Renal cortex interstitium (tissue), 11 donors: ENCODE results near the gene BARHL1. TPM values are rescaled to one million over a fixed set of nuclear protein-coding genes. Genes with fewer than 3 reads are reported as not detected.

Experiments used
- DNase-seq, 11 donors: peaks; one replicate each; pipeline ENCODE4 v3.0.0-alpha.2; 2013; ENCODE audit warnings: low read depth in 9 of 11, low spot score in 4 of 11; ENCODE audit errors: extremely low read depth in 1 of 11
- polyA plus RNA-seq, 3 donors: library from polyadenylated mRNA; unstranded; fragments of 120-200 nt; gene quantifications; one replicate each; pipeline ENCODE4 v1.2.1, GENCODE V29; 2013; ENCODE audit not compliant: insufficient read length in 3 of 3

BARHL1 gene
- polyA plus RNA-seq, 3 donors, result not detected

- DNase-seq, result no peak
Observed at GRCh38 chr9:132597073-132597775, 14.8 kb downstream of the BARHL1 start.

- DNase-seq, result no peak
Observed at GRCh38 chr9:132600326-132600984, 18.0 kb downstream of the BARHL1 start.

GRCh38 chr9:132602207-132602606 is 19.8 kb downstream of the BARHL1 start:
- DNase-seq, result no peak

GRCh38 chr9:132605387-132605786 is 23.0 kb downstream of the BARHL1 start:
- no peak for DNase-seq

GRCh38 chr9:132606066-132606465 is 23.7 kb downstream of the BARHL1 start:
- no peak for DNase-seq

- no peak for DNase-seq
Observed at GRCh38 chr9:132609184-132609583, 26.8 kb downstream of the BARHL1 start.

GRCh38 chr9:132609829-132610228 is 27.4 kb downstream of the BARHL1 start:
- no peak for DNase-seq

- DNase-seq, result no peak
Observed at GRCh38 chr9:132610661-132611060, 28.3 kb downstream of the BARHL1 start.

- no peak for DNase-seq
Observed at GRCh38 chr9:132614324-132614723, 31.9 kb downstream of the BARHL1 start.

GRCh38 chr9:132615774-132616173 is 33.4 kb downstream of the BARHL1 start:
- DNase-seq, result no peak

GRCh38 chr9:132616725-132617124 is 34.3 kb downstream of the BARHL1 start:
- no peak for DNase-seq

- DNase-seq, result peak in 9 of 11 donors; percentile 6 to 37 (median 20)
Observed at GRCh38 chr9:132622159-132622558, 39.8 kb downstream of the BARHL1 start.

- DNase-seq, result no peak
Observed at GRCh38 chr9:132626285-132626684, 43.9 kb downstream of the BARHL1 start.

- no peak for DNase-seq
Observed at GRCh38 chr9:132627106-132627505, 44.7 kb downstream of the BARHL1 start.

GRCh38 chr9:132627594-132627993 is 45.2 kb downstream of the BARHL1 start:
- no peak for DNase-seq

GRCh38 chr9:132628746-132629145 is 46.3 kb downstream of the BARHL1 start:
- DNase-seq, result no peak

- no peak for DNase-seq
Observed at GRCh38 chr9:132630116-132630515, 47.7 kb downstream of the BARHL1 start.

GRCh38 chr9:132630811-132631210 is 48.4 kb downstream of the BARHL1 start:
- no peak for DNase-seq

GRCh38 chr9:132631280-132631679 is 48.9 kb downstream of the BARHL1 start:
- DNase-seq, result no peak

- DNase-seq, result no peak
Observed at GRCh38 chr9:132631685-132632084, 49.3 kb downstream of the BARHL1 start.
